HuH-7 (cell line): ENCODE data around the gene LAMB1.

Source experiments
- DNase-seq: peaks from one replicate; pipeline ENCODE4 v3.0.0; 2011; ENCODE audit warnings: low spot score

Gene LAMB1

DNA sequence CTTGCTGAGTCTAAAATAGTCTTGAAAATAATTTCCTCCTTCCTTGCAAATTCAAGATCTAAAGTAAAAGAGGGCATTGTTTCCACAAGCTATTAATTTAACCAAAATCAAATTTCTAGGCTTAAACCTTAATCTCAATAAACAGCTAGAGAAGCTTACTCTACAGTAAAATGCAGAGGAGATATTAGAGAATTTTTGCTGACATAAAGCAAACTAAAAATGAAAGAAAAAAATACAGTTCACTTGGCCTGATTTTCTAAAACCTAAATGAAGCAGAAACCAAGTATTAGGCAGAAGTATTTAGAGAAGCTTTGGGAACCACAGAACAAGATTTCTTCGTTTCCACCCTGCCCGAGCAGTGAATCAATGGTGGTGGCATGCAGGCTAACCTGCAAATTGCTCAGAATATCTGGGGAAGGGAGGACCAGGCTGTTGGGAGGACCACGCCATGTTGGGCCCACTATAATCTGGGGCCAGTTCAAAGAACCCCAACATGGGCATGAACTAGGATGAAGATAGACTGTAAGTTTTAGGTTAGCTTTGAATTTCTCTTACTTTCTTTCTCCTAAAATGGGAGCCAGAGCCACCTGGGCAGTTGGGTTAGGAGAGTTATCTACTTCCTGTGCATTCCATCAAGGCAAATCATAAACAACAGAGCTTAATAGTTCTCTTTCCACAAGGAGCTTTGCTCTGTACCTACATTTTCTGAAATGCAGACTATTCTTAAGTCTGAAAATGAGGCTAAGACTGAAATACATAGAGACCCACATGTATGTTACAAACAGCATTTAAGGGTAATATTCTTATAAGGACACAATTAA lies 4.1 kb downstream of the LAMB1 start:
- DNase-seq: no peak

DNA sequence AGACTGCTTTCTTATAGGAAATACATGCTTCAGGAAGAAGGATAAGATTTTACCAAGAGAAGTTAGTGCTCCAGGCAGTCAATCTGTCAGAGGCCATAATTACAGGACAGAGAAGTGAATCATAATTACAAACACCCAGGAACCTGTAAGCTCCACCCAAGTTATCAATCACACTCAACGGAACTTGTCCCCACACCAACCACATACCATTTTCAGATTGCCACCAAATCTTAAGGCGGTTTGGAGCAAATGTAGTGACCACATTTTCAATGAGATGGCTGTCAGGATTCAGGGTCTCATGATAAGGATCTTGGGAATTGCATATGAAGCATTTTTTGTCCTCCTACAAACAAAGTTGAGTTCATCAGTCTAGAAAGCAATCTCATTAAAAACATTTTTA lies 4.8 kb downstream of the LAMB1 start:
- no peak for DNase-seq

DNA sequence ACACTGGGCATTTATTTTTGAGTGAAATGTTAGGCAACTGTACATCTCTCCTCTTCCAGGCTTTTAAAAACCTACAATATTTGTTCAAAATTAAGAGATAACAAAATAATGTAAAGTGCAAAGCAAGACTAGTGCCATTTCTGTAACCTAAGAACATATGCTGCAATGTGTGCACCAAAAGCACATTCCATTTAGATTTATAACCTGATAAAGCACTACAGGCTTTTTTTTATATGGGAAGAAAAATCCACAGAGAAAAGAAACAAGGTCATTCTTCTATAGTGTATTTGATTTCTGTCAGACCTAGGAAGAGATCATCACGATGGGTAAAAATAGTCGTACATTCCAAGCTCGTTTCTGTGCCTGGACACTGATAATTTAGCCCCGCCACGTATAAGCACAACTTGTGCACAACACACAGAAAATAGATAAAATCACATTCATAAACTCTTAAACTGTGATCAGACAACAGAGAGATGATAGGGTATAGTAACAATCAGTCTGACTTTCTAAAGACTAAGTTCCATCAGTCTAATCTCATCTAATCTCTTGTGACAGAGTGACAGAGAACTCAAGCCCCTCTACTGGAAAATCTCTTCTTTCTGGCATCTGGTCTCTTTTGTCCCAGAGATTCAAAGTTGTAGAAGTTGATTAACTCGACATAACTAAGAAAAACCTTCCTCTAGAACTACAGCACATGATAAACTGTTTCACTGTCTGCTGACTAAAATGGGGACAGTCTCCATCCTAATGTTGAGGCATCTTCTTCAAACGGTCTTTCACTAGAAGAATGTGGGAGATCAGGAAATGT lies 6.7 kb downstream of the LAMB1 start:
- no peak for DNase-seq

DNA sequence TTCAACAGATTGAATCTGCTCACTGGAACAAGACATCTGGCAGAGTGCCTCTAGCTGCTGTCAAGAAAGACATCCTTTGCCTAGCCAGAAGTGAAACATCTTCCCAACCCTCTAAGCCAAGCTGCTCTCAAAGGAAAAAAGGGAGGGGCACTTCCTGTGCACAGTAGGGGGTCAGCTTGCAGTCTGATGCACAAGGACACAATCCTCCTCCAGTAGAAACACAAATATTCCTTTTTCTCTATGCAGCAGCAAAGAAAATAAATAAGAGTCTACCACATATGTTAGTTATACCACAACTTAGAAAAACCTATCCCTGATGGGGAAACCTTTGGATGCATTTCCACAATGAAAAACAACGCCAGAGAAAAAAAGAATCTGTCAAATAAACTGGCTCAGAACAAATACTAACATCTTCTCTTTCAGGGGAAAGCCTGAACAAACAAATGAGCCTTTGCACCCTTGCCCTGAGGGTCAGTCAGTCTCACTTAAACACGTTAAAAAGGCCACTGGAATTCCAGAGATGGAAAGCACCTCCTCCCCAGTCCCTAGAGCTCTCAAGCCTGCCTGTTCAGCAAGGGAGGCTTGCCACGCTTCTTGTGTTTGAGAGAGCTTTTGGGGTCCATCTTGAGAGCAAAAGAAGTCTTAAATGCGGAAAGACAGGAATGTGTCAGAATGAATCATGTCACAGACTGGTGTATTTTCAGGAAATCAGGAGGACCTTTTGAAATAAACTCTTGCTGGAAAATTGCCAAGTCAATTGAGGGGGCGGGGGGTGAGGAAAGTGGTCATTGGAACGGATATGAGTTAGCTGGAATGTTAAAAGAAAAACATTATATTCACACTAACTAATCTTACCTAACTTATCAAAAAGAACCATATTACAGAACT lies 7.5 kb downstream of the LAMB1 start:
- peak; percentile 17 for DNase-seq

DNA sequence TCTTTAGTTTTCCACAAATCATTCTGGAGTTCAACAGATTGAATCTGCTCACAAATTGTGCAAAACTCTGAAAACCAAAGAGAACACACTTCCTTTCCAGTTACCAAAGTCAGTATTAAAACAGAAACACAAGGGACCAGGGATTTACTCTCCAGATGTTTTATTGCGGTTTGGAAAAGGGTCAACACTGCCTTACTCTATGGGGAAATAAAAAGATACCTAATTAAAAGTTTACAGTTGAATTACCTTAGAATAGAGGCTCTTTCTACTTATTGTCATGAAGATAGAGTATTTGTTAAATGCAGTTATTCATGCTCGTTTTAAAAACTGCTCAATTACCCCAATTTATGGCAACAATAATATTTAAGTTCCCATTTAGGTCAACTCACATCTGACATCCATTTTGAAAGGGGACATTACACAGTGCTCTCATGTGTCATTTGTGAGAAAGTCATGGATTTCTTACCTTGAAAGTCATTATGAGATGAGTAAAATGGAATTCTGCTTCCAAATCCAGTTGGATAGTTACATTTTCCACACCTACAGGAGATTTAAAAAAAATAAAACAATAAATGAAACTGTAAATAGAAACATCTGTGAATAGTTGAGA lies 8.4 kb downstream of the LAMB1 start:
- no peak for DNase-seq

DNA sequence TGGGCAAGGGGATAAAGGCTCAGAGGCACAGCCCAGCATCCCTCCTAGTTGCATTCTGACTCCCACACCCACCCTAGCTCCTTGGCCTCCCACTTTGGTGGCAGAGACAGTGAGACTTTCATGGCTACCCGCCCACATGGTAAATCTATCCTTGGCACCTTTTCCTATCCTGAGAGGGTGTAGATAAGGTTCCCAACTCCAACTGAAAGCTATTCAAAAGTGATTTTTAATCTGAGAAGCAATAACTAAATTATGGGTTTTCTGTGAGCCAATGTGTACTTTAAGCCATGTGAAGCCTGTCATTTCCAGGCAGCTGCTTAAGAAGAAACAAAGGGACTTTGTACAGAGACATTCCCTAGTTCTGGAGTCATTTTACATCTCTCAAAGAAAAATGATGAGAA lies 9.1 kb downstream of the LAMB1 start:
- no peak for DNase-seq

DNA sequence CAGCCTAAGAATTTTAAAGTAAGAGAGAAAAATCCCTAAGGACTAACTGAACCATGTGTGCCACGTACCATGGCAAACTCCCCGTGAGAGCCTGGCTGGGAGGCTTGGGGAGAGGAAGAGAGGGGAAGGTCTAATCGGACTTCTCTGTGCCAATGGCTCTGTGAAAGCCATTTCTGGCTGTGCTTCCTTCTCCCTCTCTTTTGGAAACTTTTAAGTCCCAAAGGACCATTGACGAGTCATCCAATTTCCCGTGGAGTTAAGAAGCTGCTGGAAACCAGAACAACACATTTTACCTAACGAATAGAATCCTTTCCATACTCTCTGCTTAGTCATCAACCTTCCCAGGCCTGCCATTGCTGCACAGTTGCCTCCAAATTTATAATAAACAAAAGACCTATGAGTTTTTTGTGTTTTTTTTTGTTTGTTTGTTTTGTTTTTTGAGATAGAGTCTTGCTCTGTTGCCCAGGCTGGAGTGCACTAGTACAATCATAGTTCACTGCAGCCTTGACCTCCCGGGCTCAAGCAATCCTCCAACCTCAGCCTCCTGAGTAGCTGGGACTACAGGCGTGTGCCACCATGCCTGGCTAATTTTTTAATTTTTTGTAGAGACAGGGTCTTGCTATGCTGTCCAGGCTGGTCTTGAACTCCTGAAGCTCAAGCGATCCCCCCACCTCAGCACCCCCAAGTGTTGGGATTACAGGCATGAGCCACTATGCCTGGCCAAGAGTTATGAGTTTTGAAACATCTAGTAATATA lies 13.2 kb downstream of the LAMB1 start:
- no peak for DNase-seq

DNA sequence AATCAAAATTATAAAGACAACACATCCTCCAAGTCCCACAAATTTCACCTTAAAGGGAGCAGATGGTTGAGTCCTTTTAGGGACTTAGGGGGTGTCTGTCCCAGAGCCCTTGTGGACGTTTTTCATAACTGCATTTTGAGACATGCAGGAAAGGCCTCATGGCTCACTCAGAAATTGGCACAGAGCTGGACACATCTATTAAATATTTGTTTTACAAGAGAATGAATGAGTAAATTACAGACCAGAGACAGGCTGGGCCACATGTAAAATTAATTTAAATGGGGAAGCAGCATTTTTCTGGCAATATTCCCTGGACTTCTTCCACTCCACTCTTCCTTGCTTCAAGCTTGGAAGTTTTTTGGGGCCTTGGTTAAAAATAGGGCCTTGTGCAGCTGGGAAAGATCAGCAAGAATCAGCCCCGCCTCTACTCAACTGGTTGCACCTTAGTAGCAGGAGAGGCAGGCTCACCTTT lies 20.0 kb downstream of the LAMB1 start:
- DNase-seq: no peak

DNA sequence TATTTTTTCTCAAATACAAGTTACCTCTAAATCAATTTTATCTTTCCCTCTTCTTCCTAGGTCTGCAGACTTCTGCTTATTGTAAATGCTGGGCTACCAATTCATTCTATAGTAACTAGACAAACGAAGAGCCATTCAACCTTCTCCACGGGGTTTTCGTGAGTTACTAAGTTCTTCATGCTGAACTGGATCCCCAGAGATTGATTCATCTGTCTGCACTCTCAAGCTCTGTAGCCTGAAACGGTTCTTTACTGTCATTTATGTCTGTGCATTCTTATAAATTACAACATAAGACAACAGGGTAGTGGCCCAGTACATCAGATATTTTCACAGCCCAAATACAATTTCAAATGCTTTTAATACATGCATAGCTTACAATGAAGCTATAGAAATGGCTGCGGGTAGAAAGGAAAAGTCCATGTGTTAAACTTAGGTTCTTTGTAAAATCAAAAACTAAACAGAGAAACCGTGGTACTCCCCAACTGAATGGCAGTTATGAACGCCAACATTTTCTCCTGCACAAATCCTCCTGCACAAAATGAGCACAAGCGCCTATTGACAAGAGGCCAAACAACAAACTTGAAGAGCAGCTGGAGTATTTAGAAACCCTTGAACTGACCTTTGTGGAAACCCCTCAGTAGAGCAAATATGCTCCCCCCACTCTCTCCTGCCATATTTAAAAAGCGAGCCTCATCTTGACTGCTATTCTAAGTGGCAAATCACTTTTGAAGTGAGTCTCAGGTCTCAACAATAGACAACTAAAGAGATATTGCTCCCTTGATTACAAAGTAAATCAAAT lies 20.7 kb downstream of the LAMB1 start:
- no peak for DNase-seq

DNA sequence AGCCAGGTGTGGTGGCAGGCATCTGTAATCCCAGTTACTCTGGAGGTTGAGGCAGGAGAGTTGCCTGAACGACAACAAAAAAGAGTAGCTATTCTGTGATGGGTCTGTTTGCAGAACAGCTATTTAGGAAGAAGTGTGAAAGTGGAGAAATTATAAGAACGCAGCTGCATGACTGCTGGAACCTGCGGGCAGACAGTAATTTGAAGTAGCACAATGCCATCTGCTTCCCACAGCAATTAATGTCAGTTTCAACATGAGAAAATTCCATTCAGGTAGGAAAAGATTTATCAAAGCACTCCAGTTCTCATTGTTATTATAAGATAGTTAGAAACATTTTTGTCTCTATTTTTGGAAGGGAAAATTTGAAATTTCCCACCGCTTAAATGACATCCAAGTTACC lies 21.5 kb downstream of the LAMB1 start:
- DNase-seq: no peak

DNA sequence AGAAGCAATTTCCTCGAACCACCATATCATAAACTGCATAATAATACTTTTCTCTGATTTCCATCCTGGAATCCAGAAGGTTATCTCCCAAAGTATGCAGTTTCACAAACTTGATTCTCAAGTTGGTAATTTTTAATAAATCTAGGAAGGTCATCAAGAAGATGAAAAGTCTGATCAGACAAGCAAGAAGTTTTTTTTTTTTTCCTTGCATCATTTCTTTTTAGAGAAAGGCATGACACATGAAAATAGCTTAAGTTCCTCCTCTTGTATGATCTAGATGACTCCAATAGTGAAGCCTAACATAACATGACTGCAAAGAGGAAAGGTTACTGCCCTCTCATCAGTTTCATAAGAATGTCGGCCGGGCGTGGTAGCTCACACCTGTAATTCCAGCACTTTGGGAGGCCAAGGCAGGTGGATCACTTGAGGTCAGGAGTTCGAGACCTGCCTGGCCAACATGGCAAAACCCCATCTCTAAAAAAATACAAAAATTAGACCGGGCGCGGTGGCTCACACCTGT lies 22.2 kb downstream of the LAMB1 start:
- DNase-seq: no peak

DNA sequence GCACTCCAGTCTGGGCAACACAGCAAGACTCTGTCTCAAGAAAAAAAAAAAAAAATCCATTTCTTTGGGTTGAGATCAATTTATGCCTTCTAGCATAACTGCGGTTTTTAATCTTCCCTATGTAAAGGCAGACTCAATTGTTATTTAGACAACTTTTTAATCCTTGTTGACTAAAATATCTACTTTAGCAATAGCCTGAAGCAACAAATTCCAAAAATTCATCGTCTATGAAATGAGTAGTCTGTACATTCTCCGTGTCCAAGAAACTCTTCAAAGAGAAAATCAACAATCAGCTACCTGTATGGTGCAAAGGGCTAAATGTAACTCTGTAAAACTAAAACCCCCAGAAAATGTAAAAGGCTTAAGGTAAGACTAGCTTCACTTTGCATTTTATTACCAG lies 22.8 kb downstream of the LAMB1 start:
- no peak for DNase-seq

DNA sequence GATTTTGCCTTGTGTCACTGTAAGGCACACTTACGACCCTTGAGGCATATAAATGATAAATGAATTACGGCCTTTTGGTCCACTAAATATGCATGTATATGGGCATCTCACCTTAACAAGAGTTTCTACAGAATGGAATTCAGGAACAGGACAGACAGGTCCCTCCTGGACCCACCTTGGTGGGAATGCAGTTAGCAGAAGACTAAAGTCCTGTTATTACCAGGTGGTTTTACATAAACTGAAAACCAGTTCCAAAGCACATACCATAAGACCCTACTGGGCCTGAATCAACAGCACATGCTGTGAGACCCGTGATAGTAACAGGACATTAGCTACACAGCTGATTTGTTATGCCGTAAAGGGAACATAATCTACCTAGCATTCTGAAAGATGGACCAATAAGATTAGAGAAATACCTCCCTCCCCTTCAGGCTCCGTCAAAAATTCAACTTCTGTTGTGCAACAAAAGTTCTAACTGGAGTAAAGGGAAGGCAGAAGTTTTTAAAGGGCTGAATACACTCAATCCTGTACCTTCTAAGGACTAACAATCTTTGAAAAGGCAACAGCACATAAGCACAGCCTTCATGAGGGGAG lies 24.0 kb downstream of the LAMB1 start:
- DNase-seq: no peak

DNA sequence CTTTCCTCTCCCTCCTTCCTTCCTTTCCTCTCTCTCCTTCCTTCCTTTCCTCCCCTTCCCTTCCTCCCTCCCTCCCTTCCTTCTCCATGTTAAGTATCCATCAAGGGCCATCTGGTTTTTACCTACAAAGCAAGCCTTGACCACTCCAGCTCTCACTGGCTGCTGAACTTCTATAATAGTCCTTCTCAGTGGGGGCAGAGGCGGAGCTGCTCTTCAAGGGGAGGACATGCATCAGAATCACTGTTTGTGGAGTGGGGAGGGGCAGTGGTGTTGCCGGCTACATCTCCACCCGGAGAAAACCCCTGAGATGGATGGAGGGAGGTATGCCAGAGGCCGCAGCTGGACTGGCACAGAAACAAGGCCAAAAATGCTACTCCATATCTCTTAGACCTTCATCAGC lies 25.9 kb downstream of the LAMB1 start:
- no peak for DNase-seq

DNA sequence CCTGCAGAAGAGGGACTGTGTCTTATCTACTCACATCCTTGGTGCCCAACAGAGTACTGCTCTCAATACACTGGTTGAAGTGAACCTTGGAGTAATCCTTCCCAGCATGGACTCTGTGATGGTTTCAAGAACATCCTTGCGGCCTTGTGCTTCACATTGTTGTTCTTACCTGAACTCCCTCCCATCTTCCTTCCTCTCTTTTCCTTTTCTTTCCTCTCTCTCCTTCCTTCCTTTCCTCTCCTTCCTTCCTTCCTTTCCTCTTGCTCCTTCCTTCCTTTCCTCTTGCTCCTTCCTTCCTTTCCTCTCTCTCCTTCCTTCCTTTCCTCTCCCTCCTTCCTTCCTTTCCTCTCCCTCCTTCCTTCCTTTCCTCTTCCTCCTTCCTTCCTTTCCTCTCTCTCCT lies 26.3 kb downstream of the LAMB1 start:
- DNase-seq: no peak

DNA sequence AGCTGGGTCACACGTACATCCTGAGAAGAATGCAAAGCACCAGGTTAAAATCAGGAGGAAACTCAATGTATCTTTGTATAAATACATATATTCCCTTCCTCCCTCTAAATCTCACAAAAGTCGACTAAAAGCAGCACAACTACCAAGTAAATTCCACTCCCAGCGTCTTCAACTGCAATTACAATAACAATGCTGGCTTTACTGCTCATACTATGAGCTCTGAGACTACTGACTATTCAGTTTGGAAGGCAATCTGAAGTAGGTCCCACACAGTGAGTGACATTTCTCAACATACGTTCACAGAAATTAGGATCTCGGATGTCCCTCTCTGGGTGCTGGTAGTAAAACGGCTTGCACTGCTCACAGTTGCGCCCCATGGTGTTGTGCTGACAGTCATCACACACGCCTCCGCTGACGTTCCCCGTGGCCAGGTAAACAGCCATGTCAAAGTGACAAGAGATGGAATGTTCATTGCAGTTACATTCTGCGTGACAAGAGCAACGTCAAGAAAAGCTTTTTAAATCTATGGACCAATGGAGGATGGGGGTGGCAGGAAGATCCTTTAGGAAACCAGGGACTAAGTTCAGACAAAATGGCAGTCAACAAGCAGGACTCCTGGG lies 27.5 kb downstream of the LAMB1 start:
- no peak for DNase-seq

DNA sequence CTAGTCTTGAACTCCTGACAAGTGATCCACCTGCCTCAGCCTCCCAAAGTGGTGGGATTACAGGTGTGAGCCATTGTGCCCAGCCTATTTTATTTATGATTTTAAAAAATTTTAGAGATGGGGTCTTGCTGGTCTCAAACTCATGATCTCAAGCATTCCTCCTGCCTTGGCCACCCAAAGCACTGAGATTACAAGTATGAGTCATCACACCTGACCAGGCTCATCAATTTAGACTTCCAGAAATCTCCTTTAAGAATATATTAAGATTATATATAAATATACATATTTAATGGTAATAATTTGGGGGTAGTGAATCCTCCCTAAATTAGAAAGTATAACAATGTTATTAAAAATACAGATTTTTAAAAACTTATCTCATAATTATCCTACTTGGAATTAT lies 29.1 kb downstream of the LAMB1 start:
- DNase-seq: no peak

DNA sequence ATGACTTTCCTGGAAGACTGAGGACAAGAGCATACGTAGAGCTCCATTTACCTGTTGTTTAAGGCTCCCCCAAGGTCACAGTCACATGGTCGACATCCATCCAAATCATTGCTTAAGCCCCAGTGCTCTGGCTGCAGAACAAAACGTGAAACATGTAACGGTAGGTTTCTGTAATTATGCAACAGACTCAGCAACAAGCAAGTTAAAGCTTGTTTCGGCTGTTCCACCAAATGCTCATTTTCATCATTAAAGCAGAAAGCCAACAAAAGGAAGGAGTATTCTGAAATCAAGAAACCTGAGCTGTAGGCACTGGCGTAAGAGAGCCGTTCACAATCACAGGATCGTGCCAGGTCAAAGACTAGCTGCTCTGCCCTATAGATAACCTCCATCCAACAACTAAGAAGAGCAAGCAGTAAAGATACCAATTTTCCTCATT lies 30.0 kb downstream of the LAMB1 start:
- DNase-seq: no peak

DNA sequence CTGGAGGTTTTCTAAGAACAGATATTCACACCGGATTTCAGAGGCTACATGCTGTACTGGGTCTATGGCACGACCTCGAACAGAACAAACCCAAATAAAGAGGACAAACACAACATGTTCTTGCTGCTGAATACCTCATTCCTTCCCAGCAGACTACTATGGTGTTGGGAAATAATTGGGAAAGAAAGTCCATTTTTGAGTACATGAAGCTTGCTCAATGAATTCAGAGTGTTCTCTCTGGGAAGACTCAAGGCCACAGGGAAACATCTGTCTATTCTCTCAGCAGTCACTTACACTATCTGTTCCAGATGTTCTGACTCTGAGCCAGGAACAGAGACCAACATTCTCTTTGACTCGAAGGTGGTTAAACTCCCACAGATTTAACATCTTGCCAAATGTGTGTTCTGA lies 30.9 kb downstream of the LAMB1 start:
- no peak for DNase-seq
